Germinal center (tissue), 1 donor: ENCODE data around the gene FGF4.

Experiments
- DNase-seq: peaks from one replicate; pipeline ENCODE4 v3.0.0; 2012; ENCODE audit warnings: mixed read lengths, low spot score

FGF4 gene

DNA sequence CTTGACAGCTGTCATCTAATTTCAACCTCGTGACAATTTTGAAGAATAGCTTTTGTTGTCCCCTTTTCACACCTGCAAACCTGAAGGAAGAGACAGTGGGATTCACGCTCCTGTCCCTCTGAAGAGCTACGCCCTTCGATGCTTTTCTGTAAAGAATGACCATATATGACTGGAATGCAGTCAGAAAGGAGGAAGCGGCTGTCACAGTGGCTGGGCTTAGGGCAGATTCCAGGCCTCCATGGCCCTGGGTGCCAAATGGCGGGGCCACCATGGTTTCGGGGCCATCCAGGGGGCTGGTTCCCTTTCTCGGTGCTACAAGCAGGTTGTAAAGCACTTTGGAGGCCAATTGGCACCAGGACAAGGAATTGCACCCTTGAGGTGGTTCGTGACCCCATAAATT is 49.1 kb downstream of the FGF4 start:
- DNase-seq: no peak

DNA sequence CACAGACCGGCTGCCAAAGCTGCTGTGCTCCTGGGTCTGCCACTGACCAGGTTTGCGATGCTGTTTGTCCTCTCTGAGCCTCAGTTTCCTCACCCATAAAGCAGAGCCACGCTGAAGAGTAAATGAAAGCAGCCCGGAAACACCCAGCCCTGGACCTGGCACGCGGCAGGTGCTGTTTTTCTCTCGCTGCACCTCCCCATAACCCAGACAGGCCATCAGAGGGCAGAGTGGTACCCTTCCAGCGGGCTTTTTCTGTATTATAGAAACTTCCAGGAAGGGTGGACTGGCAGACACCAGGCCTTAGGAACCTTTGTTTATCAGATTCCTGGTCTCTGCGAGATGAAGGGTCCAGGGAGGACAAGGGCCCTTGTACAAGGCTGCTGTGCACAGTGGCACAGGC is 53.4 kb downstream of the FGF4 start:
- DNase-seq: no peak

DNA sequence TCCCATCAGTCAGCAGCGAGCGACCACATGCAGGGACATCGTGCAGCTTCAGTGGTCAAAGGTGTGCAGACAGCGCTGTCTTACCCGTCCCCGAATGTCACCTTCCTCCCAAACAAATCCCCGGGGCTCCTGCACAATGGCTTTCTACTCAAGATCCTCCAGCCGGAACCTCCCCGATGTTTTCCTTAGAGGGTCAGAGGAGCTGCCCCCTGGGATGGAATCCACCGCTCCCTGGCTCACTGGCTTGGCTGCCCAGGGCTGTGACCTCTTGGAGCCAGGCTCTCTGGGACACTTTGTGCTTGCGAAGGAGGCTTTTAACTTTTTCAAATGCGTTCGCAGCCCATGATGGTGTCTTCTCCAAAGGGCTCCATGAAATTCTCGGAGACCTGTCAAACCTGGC is 54.0 kb downstream of the FGF4 start:
- no peak for DNase-seq
